Activated CD8-positive, alpha-beta memory T cell treated with anti-CD3 and anti-CD28 coated beads, Interleukin-2, amount 50 U/mL, for 1 hour (primary cell): ENCODE data around the gene H2AZ2.
"Not testable (repeated sequence)": the region's sequence is repeated elsewhere in the genome, so short reads cannot be mapped to it uniquely, and the experiment has no call there.

Experiments used
- DNase-seq: peaks from one replicate; pipeline ENCODE4 v3.0.0-alpha.2; 2020; ENCODE audit errors: extremely low read depth

H2AZ2 gene

GRCh38 chr7:44814919-44815318 lies 33.0 kb downstream of the H2AZ2 start:
- DNase-seq, result no peak

- DNase-seq, result no peak
These were observed 36.3 kb downstream of the H2AZ2 start for GRCh38 chr7:44811571-44811970.

GRCh38 chr7:44811093-44811492 lies 36.8 kb downstream of the H2AZ2 start:
- DNase-seq, result no peak

- DNase-seq, result no peak
These were observed 38.9 kb downstream of the H2AZ2 start for GRCh38 chr7:44808914-44809393.

- no peak for DNase-seq
These were observed 41.9 kb downstream of the H2AZ2 start for GRCh38 chr7:44805950-44806349.

- DNase-seq, result not testable (repeated sequence)
These were observed 43.9 kb downstream of the H2AZ2 start for GRCh38 chr7:44803828-44804519.

- no peak for DNase-seq
These were observed 45.4 kb downstream of the H2AZ2 start for GRCh38 chr7:44802418-44803025.

- DNase-seq, result no peak
These were observed 46.0 kb downstream of the H2AZ2 start for GRCh38 chr7:44801890-44802289.

- no peak for DNase-seq
These were observed 47.9 kb downstream of the H2AZ2 start for GRCh38 chr7:44799939-44800338.

GRCh38 chr7:44798649-44799305 lies 49.1 kb downstream of the H2AZ2 start:
- no peak for DNase-seq

- DNase-seq, result peak; percentile 57
These were observed 50.3 kb downstream of the H2AZ2 start for GRCh38 chr7:44797329-44798258.

- DNase-seq, result peak; percentile 98
These were observed 51.2 kb downstream of the H2AZ2 start, which contains the start of gene PPIA for GRCh38 chr7:44796504-44797328. Gene PPIA (plus strand): TSS chr7:44796681. CDS start chr7:44796725, 44 bp downstream.

GRCh38 chr7:44796034-44796503 lies 51.8 kb downstream of the H2AZ2 start:
- no peak for DNase-seq

- DNase-seq, result no peak
These were observed 53.6 kb downstream of the H2AZ2 start for GRCh38 chr7:44794331-44794730.

GRCh38 chr7:44793919-44794318 lies 54.0 kb downstream of the H2AZ2 start:
- DNase-seq, result no peak

- no peak for DNase-seq
These were observed 56.3 kb downstream of the H2AZ2 start for GRCh38 chr7:44791278-44792219.

- no peak for DNase-seq
These were observed 57.9 kb downstream of the H2AZ2 start for GRCh38 chr7:44789990-44790389.

- no peak for DNase-seq
These were observed 60.1 kb downstream of the H2AZ2 start for GRCh38 chr7:44787762-44788161.

- DNase-seq, result no peak
These were observed 60.8 kb downstream of the H2AZ2 start for GRCh38 chr7:44787041-44787440.

GRCh38 chr7:44785218-44785617 lies 62.7 kb downstream of the H2AZ2 start:
- DNase-seq, result not testable (repeated sequence)
